NCI-H446 treated with DMSO at 0.1 percent for 48 hours (cell line): Measurements from ENCODE around the gene PCCA.
"Not testable (repeated sequence)": the region's sequence is repeated elsewhere in the genome, so short reads cannot be mapped to it uniquely, and the experiment has no call there.

ENCODE experiments used
- DNase-seq: peaks from one replicate; lab custom pipeline; 2025; lab: John Stamatoyannopoulos, UW

The PCCA gene

GRCh38 chr13:100306434-100306999 is 217.6 kb downstream of the PCCA start:
- no peak for DNase-seq

GRCh38 chr13:100314132-100314910 is 225.4 kb downstream of the PCCA start:
- DNase-seq: no peak

GRCh38 chr13:100315522-100315921 is 226.6 kb downstream of the PCCA start:
- DNase-seq: no peak

GRCh38 chr13:100318473-100318872 is 229.6 kb downstream of the PCCA start:
- DNase-seq: not testable (repeated sequence)

GRCh38 chr13:100323937-100324336 is 235.0 kb downstream of the PCCA start:
- no peak for DNase-seq

GRCh38 chr13:100330662-100331061 is 241.8 kb downstream of the PCCA start:
- DNase-seq: no peak

GRCh38 chr13:100333141-100333540 is 244.2 kb downstream of the PCCA start:
- no peak for DNase-seq

- DNase-seq: no peak
Measured at GRCh38 chr13:100334214-100334613, 245.3 kb downstream of the PCCA start.

- DNase-seq: no peak
Measured at GRCh38 chr13:100336795-100337516, 248.1 kb downstream of the PCCA start.

GRCh38 chr13:100338275-100338674 is 249.4 kb downstream of the PCCA start:
- no peak for DNase-seq

GRCh38 chr13:100339411-100339940 is 250.6 kb downstream of the PCCA start:
- DNase-seq: no peak

GRCh38 chr13:100340865-100341264 is 252.0 kb downstream of the PCCA start:
- no peak for DNase-seq

- no peak for DNase-seq
Measured at GRCh38 chr13:100341327-100341726, 252.4 kb downstream of the PCCA start.

GRCh38 chr13:100344544-100344943 is 255.7 kb downstream of the PCCA start:
- no peak for DNase-seq

GRCh38 chr13:100347968-100348367 is 259.1 kb downstream of the PCCA start:
- no peak for DNase-seq

- DNase-seq: no peak
Measured at GRCh38 chr13:100349594-100349993, 260.7 kb downstream of the PCCA start.

GRCh38 chr13:100350601-100351000 is 261.7 kb downstream of the PCCA start:
- no peak for DNase-seq

- no peak for DNase-seq
Measured at GRCh38 chr13:100356426-100356825, 267.5 kb downstream of the PCCA start.

- no peak for DNase-seq
Measured at GRCh38 chr13:100356889-100357288, 268.0 kb downstream of the PCCA start.

GRCh38 chr13:100357764-100358163 is 268.9 kb downstream of the PCCA start:
- no peak for DNase-seq

- no peak for DNase-seq
Measured at GRCh38 chr13:100361504-100361903, 272.6 kb downstream of the PCCA start.

- DNase-seq: no peak
Measured at GRCh38 chr13:100362371-100362770, 273.5 kb downstream of the PCCA start.

- no peak for DNase-seq
Measured at GRCh38 chr13:100362781-100363180, 273.9 kb downstream of the PCCA start.
